GM23338 (cell line): Measurements from ENCODE around the gene IMPG1. TPM values are rescaled to one million over a fixed set of nuclear protein-coding genes. Genes with fewer than 3 reads are reported as not detected.

ENCODE experiments used
- ATAC-seq: fragments of 200-7000 bp; cut with Tn5 transposase; 3 replicates; pipeline ENCODE4 v1.9.1; 2020
- DNase-seq: peaks from one replicate; pipeline ENCODE4 v3.0.0-alpha.2; 2015; ENCODE audit warnings: low spot score
- H2AFZ ChIP-seq: fragments of 200-600 bp; sonication (generic); 2 replicates; pipeline ENCODE4 v1.8.0; 2016; ENCODE audit warnings: antibody characterized with exemption, mild to moderate bottlenecking, moderate library complexity
- H3F3A ChIP-seq: fragments of 200-600 bp; sonication (generic); replicated peaks from 2 replicates; pipeline ENCODE4 v1.8.0; 2017; ENCODE audit warnings: antibody characterized with exemption, mixed run types, low read depth
- H3K27ac ChIP-seq: fragments of 200-600 bp; sonication (generic); 2 replicates; pipeline ENCODE4 v1.6.1; 2016; ENCODE audit warnings: low read depth
- H3K27me3 ChIP-seq: fragments of 200-600 bp; sonication (generic); 2 replicates; pipeline ENCODE4 v1.8.0; 2016; ENCODE audit warnings: mild to moderate bottlenecking, mixed run types, moderate library complexity; ENCODE audit not compliant: insufficient read depth
- H3K36me3 ChIP-seq: fragments of 200-600 bp; sonication (generic); 2 replicates; pipeline ENCODE4 v1.8.0; 2016; ENCODE audit warnings: mild to moderate bottlenecking; ENCODE audit not compliant: insufficient read depth
- H3K4me1 ChIP-seq: fragments of 200-600 bp; sonication (generic); 2 replicates; pipeline ENCODE4 v1.8.0; 2016; ENCODE audit warnings: mild to moderate bottlenecking, moderate library complexity; ENCODE audit not compliant: insufficient read depth
- H3K4me2 ChIP-seq: fragments of 200-600 bp; sonication (generic); 2 replicates; pipeline ENCODE4 v1.7.1; 2017; ENCODE audit warnings: mixed run types
- H3K4me3 ChIP-seq: fragments of 200-600 bp; sonication (generic); 2 replicates; pipeline ENCODE4 v1.6.1; 2016; ENCODE audit warnings: mixed run types
- H3K79me2 ChIP-seq: fragments of 200-600 bp; sonication (generic); replicated peaks from 2 replicates; pipeline ENCODE4 v1.8.0; 2017; ENCODE audit warnings: mild to moderate bottlenecking; ENCODE audit not compliant: insufficient read depth
- H3K9me2 ChIP-seq: fragments of 200-600 bp; sonication (generic); 2 replicates; pipeline ENCODE4 v1.8.0; 2017; ENCODE audit not compliant: insufficient read depth
- H4K20me1 ChIP-seq: fragments of 200-600 bp; sonication (generic); replicated peaks from 2 replicates; pipeline ENCODE4 v1.8.0; 2017; ENCODE audit warnings: mild to moderate bottlenecking; ENCODE audit not compliant: insufficient read depth
- H3K27ac Mint-ChIP-seq: 2 replicates; pipeline ENCODE4 v1.8.0; 2020; ENCODE audit warnings: inconsistent platforms, mild to moderate bottlenecking, moderate library complexity, mixed read lengths
- H3K27me3 Mint-ChIP-seq: 3 replicates; pipeline ENCODE4 v1.8.0; 2022; ENCODE audit warnings: low read depth, mild to moderate bottlenecking, moderate library complexity, mixed read lengths, inconsistent platforms; ENCODE audit not compliant: insufficient read depth, poor library complexity
- H3K36me3 Mint-ChIP-seq: 3 replicates; pipeline ENCODE4 v1.8.0; 2021; ENCODE audit warnings: low read depth, mild to moderate bottlenecking, inconsistent platforms, moderate library complexity, mixed read lengths
- H3K4me1 Mint-ChIP-seq: 3 replicates; pipeline ENCODE4 v1.8.0; 2020; ENCODE audit warnings: mild to moderate bottlenecking, inconsistent platforms, mixed read lengths
- H3K4me3 Mint-ChIP-seq: 3 replicates; pipeline ENCODE4 v1.8.0; 2021; ENCODE audit warnings: moderate library complexity, mild to moderate bottlenecking, inconsistent platforms, mixed read lengths
- H3K9me3 Mint-ChIP-seq: 3 replicates; pipeline ENCODE4 v1.8.0; 2020; ENCODE audit warnings: moderate library complexity, mild to moderate bottlenecking, inconsistent platforms, mixed read lengths
- CREB1 ChIP-seq: fragments of 250-450 bp; sonication (Bioruptor Pico); IDR thresholded peaks from 2 replicates; pipeline ENCODE4 v1.5.0; 2020; ENCODE audit warnings: low read depth, mild to moderate bottlenecking, moderate library complexity
- STAT1 ChIP-seq: IDR thresholded peaks from one replicate; pipeline ENCODE4 v1.6.1; 2016; ENCODE audit warnings: antibody characterized with exemption; ENCODE audit not compliant: unreplicated experiment
- ZNF114 ChIP-seq: fragments of 250-450 bp; sonication (Bioruptor Pico); IDR thresholded peaks from 2 replicates; pipeline ENCODE4 v1.5.0; 2020; ENCODE audit warnings: mild to moderate bottlenecking, moderate library complexity
- polyA plus RNA-seq: library from polyadenylated mRNA; unstranded; fragments of >200 nt; fragmentation: Nextera tagmentation; extraction: Ambion mirVana; gene quantifications from 2 replicates; pipeline ENCODE4 v1.2.1, GENCODE V29; 2016
- total RNA-seq: library from RNA; depleted of rRNA; stranded (reverse); fragments of >200 nt; shearing (Covaris generic); gene quantifications from 2 replicates; pipeline ENCODE4 v1.2.3, GENCODE V29; 2014
- TF ChIP-seq, protein P1 (sequence below): fragments of 250-450 bp; sonication (Bioruptor Pico); IDR thresholded peaks from 2 replicates; pipeline ENCODE4 v1.5.0; 2020; ENCODE audit warnings: mild to moderate bottlenecking, moderate library complexity

IMPG1 gene
- total and polyA plus RNA-seq, 2 experiments from 2014 or later: not detected

DNA sequence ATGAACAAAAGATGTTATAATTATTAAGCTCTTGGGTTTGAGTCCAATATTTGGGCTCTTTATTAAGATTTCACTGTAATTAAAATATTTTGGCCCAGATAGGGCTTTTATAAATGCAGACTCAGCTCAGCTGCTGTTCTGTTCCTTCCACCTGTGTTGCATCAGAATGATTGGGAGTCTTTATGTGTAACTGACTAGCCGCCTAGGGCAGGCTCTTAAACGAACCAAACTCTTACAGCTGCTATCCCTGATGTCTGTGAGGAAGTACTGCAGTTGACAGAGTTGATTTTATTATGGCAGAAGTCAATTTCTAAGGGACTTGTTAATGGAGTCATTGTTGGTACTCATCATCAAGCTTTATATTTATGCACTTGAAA is 178.7 kb downstream of the IMPG1 start:
- no peak overlapping the region for H3K4me3 Mint-ChIP-seq

More for the DNA sequence above, 178.7 kb downstream of the IMPG1 start:
- peaks cover 4% of the 10 kb centered on the region for H3K27me3 Mint-ChIP-seq
- Histone ChIP-seq H3K4me2 (no peak overlapping the region), H4K20me1 (no peaks in the 10 kb centered on the region), H3K79me2 (no peaks in the 10 kb centered on the region), H3K4me3 (no peak overlapping the region), H3K27ac (no peak overlapping the region), H3K4me1 (no peaks in the 10 kb centered on the region), H3K9me2 (no peaks in the 10 kb centered on the region), H3K27me3 (no peaks in the 10 kb centered on the region), H3F3A (no peaks in the 10 kb centered on the region), H2AFZ (no peak overlapping the region), H3K36me3 (no peaks in the 10 kb centered on the region)
- no peaks in the 10 kb centered on the region for H3K9me3 Mint-ChIP-seq
- H3K27ac Mint-ChIP-seq: peak overlapping the region; percentile 76
- peak; percentile 63 for ATAC-seq
- peaks cover 4% of the 10 kb centered on the region; the same call in 1 of the 3 replicates for H3K36me3 Mint-ChIP-seq
- DNase-seq: peak; percentile 27
- peaks cover 7% of the 10 kb centered on the region; the same call in 2 of the 3 replicates for H3K4me1 Mint-ChIP-seq
- TF ChIP-seq, protein P1, sequence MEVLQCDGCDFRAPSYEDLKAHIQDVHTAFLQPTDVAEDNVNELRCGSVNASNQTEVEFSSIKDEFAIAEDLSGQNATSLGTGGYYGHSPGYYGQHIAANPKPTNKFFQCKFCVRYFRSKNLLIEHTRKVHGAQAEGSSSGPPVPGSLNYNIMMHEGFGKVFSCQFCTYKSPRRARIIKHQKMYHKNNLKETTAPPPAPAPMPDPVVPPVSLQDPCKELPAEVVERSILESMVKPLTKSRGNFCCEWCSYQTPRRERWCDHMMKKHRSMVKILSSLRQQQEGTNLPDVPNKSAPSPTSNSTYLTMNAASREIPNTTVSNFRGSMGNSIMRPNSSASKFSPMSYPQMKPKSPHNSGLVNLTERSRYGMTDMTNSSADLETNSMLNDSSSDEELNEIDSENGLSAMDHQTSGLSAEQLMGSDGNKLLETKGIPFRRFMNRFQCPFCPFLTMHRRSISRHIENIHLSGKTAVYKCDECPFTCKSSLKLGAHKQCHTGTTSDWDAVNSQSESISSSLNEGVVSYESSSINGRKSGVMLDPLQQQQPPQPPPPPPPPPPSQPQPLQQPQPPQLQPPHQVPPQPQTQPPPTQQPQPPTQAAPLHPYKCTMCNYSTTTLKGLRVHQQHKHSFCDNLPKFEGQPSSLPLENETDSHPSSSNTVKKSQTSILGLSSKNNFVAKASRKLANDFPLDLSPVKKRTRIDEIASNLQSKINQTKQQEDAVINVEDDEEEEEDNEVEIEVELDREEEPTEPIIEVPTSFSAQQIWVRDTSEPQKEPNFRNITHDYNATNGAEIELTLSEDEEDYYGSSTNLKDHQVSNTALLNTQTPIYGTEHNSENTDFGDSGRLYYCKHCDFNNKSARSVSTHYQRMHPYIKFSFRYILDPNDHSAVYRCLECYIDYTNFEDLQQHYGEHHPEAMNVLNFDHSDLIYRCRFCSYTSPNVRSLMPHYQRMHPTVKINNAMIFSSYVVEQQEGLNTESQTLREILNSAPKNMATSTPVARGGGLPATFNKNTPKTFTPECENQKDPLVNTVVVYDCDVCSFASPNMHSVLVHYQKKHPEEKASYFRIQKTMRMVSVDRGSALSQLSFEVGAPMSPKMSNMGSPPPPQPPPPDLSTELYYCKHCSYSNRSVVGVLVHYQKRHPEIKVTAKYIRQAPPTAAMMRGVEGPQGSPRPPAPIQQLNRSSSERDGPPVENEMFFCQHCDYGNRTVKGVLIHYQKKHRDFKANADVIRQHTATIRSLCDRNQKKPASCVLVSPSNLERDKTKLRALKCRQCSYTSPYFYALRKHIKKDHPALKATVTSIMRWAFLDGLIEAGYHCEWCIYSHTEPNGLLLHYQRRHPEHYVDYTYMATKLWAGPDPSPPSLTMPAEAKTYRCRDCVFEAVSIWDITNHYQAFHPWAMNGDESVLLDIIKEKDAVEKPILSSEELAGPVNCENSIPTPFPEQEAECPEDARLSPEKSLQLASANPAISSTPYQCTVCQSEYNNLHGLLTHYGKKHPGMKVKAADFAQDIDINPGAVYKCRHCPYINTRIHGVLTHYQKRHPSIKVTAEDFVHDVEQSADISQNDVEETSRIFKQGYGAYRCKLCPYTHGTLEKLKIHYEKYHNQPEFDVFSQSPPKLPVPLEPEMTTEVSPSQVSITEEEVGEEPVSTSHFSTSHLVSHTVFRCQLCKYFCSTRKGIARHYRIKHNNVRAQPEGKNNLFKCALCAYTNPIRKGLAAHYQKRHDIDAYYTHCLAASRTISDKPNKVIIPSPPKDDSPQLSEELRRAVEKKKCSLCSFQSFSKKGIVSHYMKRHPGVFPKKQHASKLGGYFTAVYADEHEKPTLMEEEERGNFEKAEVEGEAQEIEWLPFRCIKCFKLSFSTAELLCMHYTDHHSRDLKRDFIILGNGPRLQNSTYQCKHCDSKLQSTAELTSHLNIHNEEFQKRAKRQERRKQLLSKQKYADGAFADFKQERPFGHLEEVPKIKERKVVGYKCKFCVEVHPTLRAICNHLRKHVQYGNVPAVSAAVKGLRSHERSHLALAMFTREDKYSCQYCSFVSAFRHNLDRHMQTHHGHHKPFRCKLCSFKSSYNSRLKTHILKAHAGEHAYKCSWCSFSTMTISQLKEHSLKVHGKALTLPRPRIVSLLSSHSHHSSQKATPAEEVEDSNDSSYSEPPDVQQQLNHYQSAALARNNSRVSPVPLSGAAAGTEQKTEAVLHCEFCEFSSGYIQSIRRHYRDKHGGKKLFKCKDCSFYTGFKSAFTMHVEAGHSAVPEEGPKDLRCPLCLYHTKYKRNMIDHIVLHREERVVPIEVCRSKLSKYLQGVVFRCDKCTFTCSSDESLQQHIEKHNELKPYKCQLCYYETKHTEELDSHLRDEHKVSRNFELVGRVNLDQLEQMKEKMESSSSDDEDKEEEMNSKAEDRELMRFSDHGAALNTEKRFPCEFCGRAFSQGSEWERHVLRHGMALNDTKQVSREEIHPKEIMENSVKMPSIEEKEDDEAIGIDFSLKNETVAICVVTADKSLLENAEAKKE (CRISPR knock-in tag): no peak
- no peak for TF ChIP-seq ZNF114 (CRISPR knock-in tag)
- TF ChIP-seq CREB1 (CRISPR knock-in tag): no peak
- TF ChIP-seq STAT1: no peak
